Esophagus squamous epithelium (tissue), 4 donors: Measurements from ENCODE around the gene SPAAR.

ENCODE experiments used
- POLR2A ChIP-seq, 4 donors: fragments of 450-650 bp; IDR thresholded peaks; one replicate each; pipeline ENCODE4 v1.6.1; 2017; ENCODE audit warnings: antibody characterized with exemption in 4 of 4, mild to moderate bottlenecking in 4 of 4, moderate library complexity in 3 of 4
- TF ChIP-seq, protein P1 (sequence below), 6 experiments: fragments of 450-650 bp in 4 of 6; fragments of 200-600 bp in 2 of 6; sonication (generic) in 2 of 6; IDR thresholded peaks; one replicate each; pipeline ENCODE4 v1.5.1; 2016 to 2019; ENCODE audit warnings: antibody characterized with exemption in 6 of 6, mild to moderate bottlenecking in 4 of 6, moderate library complexity in 4 of 6

DNA sequence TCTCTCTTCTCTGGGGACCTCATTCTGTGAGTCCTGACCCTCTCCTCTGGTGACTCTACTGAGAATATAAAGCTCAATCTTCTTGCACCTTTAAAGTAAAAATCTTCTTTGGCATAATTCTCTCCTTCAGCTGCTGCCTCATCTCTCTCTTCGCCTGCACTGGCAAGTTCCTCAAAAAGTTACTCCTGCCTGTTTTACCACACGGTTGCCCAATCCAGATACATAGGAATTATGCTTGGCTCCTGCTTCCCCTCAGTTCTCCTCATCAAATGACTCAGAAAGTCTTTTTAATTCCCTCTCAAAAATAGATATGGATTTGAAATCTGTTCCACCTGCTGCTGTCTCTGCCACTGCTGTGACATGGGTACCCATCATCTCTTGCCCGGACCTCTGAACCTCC is 17.6 kb upstream of the SPAAR start:
- TF ChIP-seq POLR2A (IDR thresholded peaks at IDR 0.05): no peak
- TF ChIP-seq, protein P1, sequence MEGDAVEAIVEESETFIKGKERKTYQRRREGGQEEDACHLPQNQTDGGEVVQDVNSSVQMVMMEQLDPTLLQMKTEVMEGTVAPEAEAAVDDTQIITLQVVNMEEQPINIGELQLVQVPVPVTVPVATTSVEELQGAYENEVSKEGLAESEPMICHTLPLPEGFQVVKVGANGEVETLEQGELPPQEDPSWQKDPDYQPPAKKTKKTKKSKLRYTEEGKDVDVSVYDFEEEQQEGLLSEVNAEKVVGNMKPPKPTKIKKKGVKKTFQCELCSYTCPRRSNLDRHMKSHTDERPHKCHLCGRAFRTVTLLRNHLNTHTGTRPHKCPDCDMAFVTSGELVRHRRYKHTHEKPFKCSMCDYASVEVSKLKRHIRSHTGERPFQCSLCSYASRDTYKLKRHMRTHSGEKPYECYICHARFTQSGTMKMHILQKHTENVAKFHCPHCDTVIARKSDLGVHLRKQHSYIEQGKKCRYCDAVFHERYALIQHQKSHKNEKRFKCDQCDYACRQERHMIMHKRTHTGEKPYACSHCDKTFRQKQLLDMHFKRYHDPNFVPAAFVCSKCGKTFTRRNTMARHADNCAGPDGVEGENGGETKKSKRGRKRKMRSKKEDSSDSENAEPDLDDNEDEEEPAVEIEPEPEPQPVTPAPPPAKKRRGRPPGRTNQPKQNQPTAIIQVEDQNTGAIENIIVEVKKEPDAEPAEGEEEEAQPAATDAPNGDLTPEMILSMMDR (IDR thresholded peaks at IDR 0.05): no peak
